ENCODE measurements around the gene JAK2.

Gene JAK2

GRCh38 chr9:4980086-4980727, 4.9 kb upstream of the JAK2 start:
- TF ChIP-seq ZNF70 (CRISPR knock-in tag; IDR thresholded peaks at IDR 0.05) (no peak), RARB (CRISPR knock-in tag; IDR thresholded peaks at IDR 0.05) (no peak), POU6F1 (CRISPR knock-in tag; IDR thresholded peaks at IDR 0.05; ENCODE audit: borderline replicate concordance, low read depth) (no peak), SNAI2 (CRISPR knock-in tag; IDR thresholded peaks at IDR 0.05) (no peak), ZFP3 (CRISPR knock-in tag; IDR thresholded peaks at IDR 0.05) (no peak), CSDC2 (CRISPR knock-in tag; IDR thresholded peaks at IDR 0.05) (no peak), PATZ1 (CRISPR knock-in tag; IDR thresholded peaks at IDR 0.05; ENCODE audit: borderline replicate concordance) (no peak), ISL1 (CRISPR knock-in tag; IDR thresholded peaks at IDR 0.05) (no peak)
- no peak for ATAC-seq

- TF ChIP-seq PATZ1 (CRISPR knock-in tag; IDR thresholded peaks at IDR 0.05; ENCODE audit: borderline replicate concordance) (no peak), ZC3H10 (CRISPR knock-in tag; IDR thresholded peaks at IDR 0.05) (no peak), ESRRG (CRISPR knock-in tag; IDR thresholded peaks at IDR 0.05) (no peak), ISL1 (CRISPR knock-in tag; IDR thresholded peaks at IDR 0.05) (no peak), CREB5 (CRISPR knock-in tag; IDR thresholded peaks at IDR 0.05; ENCODE audit: low read depth) (no peak), ZFP3 (CRISPR knock-in tag; IDR thresholded peaks at IDR 0.05) (no peak), TCF4 (CRISPR knock-in tag; IDR thresholded peaks at IDR 0.05; ENCODE audit: borderline replicate concordance) (no peak), TSHZ2 (CRISPR knock-in tag; IDR thresholded peaks at IDR 0.05) (no peak), OSR1 (CRISPR knock-in tag; IDR thresholded peaks at IDR 0.05) (no peak), ZFP30 (CRISPR knock-in tag; IDR thresholded peaks at IDR 0.05) (no peak), ARNTL (CRISPR knock-in tag; IDR thresholded peaks at IDR 0.05; ENCODE audit: borderline replicate concordance, low read depth) (no peak), CSRNP3 (CRISPR knock-in tag; IDR thresholded peaks at IDR 0.05) (no peak), SNAI2 (CRISPR knock-in tag; IDR thresholded peaks at IDR 0.05) (no peak), POU6F1 (CRISPR knock-in tag; IDR thresholded peaks at IDR 0.05; ENCODE audit: borderline replicate concordance, low read depth) (no peak), ZNF8 (CRISPR knock-in tag; IDR thresholded peaks at IDR 0.05) (no peak)
- ATAC-seq: no peak
These were observed 2.2 kb upstream of the JAK2 start for GRCh38 chr9:4982721-4983482.
